CD4-positive, alpha-beta T cell treated with Interleukin-4 for 4 hours (primary cell): Measurements from ENCODE around the gene MFSD1.

Source experiments
- DNase-seq: peaks from one replicate; pipeline ENCODE4 v3.0.0-alpha.2; 2020

The MFSD1 gene

DNA sequence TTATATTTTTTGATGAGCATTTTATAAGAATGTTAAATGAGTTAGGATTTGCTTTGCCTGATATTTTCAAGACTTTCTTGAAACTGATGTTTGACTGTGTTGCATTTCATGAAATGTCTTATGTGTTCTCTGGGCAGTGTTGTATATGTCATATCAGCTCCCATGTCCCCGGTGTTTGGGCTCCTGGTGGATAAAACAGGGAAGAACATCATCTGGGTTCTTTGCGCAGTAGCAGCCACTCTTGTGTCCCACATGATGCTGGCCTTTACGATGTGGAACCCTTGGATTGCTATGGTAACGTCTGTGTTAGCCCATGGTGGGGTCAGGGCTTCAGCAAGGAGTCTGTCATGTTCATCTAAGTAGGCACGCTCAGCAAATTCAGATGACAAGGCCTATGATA lies 20.0 kb downstream of the MFSD1 start:
- no peak for DNase-seq

DNA sequence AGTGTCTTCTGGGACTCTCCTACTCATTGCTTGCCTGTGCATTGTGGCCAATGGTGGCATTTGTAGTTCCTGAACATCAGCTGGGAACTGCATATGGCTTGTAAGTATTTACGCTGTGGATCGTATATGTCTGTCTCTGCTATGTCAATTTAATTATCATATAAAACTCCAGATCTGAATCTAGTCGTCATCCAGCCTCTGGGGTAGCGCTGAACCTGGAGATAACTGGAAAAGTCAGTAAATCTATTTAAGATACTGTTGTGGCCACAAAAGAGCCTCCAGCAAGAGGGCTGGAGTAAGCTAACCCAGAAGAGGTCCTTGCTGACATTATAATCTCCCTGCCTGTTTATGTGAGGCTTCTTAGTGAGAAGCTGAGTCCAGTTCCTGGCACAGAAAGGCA lies 21.6 kb downstream of the MFSD1 start:
- no peak for DNase-seq

DNA sequence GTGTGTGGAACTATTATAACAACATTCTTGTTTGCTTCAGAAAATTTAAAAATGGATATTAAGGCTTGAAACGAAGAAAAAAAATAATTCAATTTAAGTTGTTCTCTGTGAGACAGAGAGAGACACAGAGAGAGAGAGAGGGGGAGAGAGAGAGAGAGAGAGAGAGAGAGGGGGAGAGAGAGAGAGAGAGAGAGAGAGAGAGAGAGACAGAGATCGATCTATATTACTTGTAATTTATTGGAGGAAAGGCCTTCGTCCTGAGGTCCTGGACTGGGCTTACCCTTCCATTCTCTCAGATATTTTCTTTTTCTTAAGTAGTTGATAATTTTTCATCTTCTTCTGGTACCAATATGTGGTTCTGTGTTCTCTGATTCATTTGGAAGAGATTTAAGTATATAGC lies 25.9 kb downstream of the MFSD1 start:
- no peak for DNase-seq

DNA sequence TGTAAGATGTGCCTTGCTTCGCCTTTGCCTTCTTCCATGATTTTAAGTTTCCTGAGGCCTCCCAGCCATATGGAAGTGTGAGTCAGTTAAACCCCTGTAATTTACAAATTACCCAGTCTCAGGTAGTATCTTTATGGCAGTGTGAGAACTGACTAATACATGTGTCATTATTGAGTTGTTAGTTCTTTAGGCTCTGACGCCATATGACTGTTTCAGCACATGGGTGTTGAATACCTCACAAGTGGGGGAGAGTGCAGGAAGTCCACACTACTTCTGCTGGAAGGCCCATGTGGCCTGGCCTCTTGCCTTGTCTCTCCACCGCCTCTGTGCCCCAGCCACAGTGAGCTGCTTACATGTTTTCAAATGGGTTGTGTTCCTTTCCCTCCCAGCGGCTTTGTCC lies 28.5 kb downstream of the MFSD1 start:
- DNase-seq = no peak

DNA sequence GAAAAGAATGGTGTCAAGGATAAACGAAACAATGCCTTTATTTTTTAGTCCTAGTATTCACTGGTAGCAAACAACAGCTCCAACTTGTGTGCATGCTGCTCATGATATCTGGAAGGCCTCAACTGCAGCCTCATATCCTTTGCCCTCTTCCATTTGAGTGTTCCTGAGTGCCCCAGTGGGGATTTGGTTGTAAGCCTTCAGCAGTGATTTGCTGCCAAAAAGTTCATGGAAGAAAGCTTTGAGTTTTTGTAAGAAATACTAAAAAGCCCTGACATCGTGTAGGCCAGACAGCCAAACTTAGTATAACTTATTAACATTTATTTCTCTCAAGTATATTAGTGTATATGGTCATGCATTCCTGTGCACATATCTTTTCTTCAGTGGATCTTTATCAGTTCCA lies 30.0 kb downstream of the MFSD1 start:
- no peak for DNase-seq

DNA sequence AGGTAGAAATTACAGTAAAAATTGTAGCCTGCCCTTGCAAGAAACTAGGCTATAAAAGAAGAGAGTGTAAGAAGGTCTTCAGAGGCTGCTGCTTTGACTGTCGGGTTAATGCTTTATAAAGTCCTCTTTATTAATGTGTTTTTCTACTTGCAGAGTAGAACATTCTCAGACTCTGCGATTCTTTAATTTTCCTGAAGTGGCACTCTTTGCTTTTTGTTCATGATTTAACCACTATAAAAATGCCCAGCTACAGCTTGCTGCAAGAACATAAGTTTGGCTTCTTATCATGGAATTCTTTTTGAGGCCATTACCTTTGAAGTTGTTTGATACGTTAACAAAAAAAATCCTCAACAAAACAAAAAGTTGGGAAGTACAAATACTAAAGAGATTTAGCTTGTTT lies 33.8 kb downstream of the MFSD1 start:
- DNase-seq = no peak

DNA sequence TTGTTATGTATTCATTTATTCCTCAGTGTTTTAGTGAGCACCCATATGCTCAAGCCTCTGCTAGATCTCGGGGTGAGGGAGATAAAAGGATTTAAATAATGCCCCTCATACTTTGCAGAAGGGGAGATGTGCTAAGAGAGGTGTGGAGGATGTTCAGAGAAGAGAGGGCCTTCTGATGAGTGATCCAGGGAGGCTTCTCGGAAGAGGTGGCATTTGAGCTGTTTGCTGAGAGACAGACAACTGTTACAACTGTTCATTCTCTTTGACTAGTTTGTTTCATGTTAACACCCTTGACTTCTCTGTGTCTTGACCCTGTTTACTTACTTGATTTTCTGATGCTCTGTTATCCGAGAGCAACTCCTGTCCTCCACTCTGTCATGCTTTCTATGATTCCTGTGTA lies 34.5 kb downstream of the MFSD1 start:
- DNase-seq = no peak

DNA sequence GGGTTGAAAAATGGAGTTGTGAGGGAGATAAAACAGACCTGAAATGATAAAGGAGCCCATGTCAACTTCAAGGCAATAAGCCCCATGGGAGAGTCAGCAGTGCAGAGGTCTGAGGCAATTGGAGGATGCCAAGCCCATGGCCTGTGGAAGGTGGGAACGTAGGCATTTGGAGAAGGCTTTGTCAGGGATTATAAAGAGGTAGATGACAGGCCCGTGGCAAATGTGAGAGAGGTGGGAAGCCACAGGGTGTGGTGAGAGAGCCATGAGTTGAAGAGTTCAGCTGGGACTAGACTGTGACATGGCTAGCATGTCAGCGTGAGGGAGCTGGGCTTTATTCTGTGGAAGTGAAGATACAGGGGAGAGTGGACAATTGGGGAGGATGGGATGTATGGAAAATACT lies 35.4 kb downstream of the MFSD1 start:
- DNase-seq = no peak

DNA sequence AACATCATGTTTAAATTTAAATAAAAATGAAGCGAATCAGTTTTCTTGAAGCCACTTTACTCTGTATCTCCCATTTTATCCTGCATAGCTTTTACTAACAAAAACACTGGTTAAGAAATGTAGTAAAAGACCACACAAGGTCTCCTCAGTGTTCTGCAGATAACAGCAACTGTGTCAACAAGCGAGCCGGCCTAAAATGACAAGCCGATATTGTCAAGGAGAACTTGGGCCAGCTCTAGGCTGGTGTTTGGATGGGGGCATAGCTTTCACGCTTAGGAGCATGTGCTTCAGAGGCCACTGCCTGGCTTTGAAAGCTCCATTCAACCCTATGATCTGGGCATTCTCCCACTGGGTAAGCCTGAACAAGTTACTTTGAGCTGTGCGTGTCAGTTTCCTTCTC lies 38.1 kb downstream of the MFSD1 start:
- DNase-seq = no peak

DNA sequence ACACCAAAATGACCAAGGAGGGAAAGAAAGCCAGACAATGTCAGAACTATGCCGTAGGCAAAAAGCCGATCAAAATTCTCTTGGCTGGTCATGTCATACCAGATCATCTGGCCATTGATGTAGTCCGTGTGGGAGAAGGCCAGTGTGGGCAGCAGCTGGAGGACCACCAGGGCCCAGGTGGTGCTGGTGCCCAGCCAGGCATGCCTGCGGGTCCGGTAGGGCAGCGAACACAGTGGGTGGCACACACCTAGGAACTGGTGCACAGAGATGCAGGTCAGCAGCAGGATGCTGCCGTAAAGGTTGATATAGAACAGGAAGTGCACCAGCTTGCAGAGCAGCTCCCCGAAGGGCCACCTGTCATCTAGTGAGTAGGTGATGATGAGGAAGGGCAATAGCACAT lies 39.5 kb downstream of the MFSD1 start:
- no peak for DNase-seq

DNA sequence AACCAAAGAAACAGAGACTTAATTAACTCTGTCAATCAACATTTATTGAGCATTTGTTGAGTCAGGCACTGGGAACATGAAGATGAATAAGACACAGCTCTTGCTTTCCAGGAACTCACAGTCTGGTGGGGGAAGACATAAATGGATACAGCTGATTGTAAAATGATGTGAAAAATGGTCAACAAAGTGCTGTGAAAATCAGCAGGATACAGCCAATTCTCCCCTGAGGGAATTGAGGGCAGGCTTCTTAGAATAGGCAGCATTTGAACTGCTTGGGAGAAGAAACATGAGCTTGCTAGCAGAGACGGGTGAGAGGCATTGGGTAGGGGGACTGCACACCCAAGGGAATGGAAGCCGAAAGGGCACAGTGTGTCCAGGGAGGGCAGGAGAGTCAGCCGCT lies 41.1 kb downstream of the MFSD1 start:
- DNase-seq = no peak

DNA sequence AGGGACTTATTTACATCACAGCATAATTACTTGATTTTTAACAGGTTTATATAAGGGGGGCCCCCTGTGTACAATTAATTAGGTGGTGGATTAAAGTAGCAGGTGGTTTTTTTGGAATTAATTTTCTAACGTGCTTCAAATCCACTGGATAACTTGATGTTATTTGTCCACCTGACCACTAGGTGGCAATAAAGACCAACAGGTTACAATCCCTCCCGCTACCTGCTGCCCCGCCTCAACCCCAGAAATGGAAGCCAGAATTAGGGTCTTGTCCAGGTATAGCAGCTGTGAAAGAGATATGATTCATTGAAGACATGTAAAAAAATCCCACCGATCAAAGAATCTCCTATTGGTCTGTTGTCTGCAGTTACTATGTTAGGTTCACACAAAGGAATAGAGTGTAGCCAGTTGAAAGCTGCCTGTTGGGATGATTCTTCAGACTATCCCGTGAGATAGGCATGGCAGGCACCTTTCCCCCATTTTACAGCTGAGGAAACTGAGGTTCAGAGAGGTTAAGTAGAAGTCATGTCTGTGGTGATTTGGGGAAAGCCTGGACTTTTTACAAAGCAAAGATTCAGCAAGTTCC lies 44.0 kb downstream of the MFSD1 start:
- peak; percentile 57 for DNase-seq

DNA sequence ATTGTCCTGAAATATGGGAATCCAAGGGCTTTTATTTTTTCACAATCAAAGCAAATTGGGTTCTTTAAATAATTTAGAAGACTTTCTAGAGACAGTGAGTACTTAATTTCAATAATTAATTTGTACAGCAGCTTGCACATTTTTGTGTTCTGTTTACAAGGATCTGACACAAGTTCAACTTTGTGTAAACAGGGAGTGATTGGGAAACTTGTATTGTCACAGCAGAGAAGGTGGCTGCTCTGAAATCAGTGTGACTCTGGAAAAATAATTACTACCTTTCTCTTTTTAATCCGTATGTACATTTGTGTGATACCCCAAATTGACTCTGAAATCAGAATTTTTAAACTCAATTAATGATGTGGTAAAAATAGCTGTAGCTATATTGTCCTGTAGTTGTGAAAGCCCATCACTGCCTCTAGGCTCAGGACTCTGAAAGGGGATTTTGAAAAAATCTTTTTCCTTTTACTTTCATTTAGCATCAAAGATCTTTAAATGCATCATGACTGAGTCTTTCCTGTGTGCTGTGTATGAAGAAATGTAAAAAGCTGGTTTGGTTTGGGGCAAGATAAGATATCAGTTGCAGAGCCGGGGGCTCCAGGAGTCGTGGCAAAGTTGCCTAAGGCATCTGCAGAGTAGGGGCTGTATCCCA lies 45.1 kb downstream of the MFSD1 start:
- DNase-seq = no peak

DNA sequence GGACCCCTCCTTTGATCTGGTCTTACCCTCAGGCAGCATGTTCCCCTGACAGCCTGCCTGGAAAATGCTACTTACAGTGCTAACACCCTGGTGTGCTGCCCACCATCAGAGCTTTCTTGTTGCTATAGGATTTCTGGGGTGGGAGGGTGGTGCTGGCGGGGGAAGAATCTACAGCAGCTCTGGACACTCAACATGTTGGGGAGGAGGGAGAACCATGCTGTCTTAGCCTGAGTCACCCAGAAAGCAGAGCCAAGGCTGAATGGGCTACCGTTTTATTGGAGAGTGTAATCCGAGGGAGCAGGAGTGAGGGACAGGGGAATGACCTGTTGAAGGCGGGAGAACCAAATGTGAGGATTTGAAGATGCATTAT lies 45.6 kb downstream of the MFSD1 start:
- DNase-seq = no peak

DNA sequence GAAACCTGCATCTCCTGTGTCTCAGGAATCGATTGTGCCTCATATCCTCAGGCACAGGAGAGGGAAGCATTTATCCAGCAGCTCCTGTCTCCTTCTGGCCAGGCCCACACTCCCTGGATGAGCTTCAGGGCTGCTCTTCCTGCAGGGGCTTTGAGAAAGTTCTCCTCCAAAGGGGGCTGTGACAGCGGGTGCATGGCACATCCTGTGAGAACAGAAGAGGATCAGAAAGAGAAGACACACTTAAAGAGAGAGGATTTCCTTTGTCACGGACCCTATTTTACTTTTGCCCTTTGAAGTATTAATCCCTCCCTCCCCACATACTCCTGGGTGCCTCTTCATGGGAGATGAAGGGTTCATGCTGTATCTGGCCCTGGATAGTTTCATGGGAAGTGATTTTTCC lies 46.0 kb downstream of the MFSD1 start:
- no peak for DNase-seq

DNA sequence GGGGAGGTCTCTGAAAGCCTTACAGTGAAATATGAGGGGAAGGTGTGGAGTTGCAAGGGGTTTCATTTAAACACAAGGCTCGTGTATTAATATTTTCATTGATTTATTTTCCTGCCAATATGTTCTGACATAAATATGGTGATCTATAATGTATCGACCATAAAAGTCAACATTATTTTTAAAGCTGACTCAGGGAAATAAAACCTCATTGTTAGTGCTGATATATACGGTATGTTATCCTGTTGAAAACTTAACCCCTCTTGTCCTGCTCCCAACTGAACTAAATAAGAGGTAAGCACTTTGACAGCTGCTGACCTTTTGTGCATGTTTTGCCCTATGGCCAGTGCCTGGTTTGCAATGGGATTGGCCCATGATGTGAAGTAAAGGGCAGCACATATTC lies 47.9 kb downstream of the MFSD1 start:
- no peak for DNase-seq

DNA sequence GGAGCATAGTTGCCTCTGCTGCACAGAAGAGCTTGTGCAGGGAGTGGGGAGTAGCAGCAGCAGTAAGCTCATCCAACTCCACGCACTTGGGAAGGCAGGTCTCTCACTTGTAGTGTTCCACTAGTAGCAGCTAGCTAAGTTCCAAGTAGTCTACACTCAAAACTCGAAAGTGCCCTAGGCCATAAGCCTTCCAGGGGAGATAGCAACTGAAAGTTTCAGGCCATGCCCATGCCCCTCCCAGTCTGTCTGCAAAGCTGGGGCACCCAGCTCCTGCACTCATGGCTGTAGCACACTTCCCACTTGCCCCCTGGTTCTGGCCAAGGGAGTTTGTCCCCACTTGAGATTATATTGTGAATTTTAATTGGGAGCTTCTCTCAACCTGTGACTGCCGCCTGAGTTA lies 57.5 kb downstream of the MFSD1 start:
- DNase-seq = no peak

DNA sequence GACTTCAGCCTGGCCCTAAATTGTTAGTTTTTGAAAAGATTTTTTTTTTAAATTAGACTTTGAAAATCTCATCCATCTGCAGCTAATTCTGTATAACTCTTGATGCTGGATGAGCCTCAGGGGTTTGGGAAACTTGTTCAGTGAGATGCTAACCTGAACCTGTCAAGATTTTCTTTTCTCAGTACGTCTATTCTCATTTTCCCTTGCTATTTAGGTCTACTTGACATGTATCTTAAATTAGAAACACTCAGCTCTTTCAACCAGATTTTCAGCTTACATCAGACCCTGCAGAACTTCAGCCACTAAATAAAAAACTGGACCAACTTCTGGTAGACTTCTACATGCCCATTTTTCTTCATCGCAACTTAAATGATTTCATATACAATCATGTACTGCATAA lies 61.4 kb downstream of the MFSD1 start:
- no peak for DNase-seq

DNA sequence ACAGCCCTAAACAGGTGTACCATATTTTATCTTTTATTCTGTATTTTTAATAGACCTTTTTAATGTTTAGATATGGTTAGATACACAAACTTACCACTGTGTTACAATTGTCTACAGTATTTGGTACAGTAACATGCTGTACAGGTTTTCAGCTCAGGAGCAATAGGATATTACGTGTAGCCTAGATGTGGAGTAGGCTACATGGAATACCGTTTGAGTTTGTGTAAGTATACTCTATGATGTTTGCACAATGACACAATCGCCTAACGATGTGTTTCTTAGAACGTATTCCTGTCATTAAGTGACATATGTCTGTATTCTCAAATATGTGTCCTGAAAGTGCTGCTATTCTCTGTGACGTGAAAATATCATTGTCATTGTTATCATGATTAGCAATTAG lies 62.6 kb downstream of the MFSD1 start:
- DNase-seq = no peak

DNA sequence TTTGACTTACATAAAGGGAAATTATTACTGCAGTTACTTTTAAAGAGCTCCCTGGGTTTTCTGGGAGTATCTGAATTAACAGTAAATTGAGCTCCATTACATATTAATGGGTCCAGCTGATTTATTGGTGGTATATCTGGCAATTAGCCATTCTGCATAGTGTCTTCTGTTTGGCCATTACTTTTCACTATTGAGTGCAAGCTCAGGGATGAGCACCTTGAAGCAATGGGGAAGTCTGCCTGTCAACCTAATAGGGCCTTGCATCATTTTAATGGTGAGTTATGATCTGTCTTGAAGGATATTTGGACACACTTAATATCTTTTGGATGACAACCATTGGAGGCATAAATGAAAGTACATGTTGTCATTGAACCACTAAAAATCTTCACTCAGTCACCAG lies 73.8 kb downstream of the MFSD1 start:
- no peak for DNase-seq
